Endometrial microvascular endothelial cells (primary cell): Measurements from ENCODE around the gene PTPN14. TPM values are rescaled to one million over a fixed set of nuclear protein-coding genes. Genes with fewer than 3 reads are reported as not detected.
"Not testable (repeated sequence)": the region's sequence is repeated elsewhere in the genome, so short reads cannot be mapped to it uniquely, and the experiment has no call there.

Experiments used
- in situ Hi-C: cut with HindIII; loops from 2 replicates; pipeline ENCODE4 v1.10.0; 2017; ENCODE audit warnings: low sequenced_read_pairs, low pct_unique_long_range_greater_than_20kb; ENCODE audit errors: inconsistent ontology term
- total RNA-seq: library from RNA; depleted of rRNA; stranded (reverse); fragments of >200 nt; gene quantifications from one replicate; pipeline ENCODE4 v1.2.3, GENCODE V29; 2015; ENCODE audit errors: inconsistent ontology term

Gene PTPN14
- total RNA-seq, 1 donor from 2014 or later: 63.4 TPM

- in situ Hi-C loops: no loop called here
Observed at GRCh38 chr1:214396330-214396729, 155.1 kb downstream of the PTPN14 start.

GRCh38 chr1:214394569-214394968 is 156.8 kb downstream of the PTPN14 start:
- in situ Hi-C loops: not testable (repeated sequence)

GRCh38 chr1:214393086-214393485 is 158.3 kb downstream of the PTPN14 start:
- in situ Hi-C loops: no loop called here

- in situ Hi-C loops: no loop called here
Observed at GRCh38 chr1:214391873-214392645, 159.3 kb downstream of the PTPN14 start.

- in situ Hi-C loops: no loop called here
Observed at GRCh38 chr1:214389734-214390133, 161.7 kb downstream of the PTPN14 start.

DNA sequence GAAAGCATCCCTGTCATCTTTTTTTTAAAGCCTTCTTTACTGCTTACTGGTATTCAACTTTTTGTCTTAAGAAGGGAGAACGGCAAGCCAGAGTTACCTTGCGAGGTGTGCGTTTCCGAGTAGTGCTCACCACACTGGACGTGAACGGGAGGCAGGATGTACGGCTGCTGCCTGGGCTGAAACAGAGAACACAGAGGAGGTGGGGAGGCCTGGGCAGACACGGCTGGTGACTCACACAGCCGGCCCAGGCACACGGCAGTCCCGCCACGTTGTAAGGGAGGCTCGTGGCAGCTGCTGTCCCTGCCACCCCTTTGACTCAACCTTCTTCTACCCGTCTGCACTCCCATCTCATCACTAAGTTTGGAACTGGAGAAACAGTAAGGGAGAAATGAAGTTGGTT is 164.7 kb downstream of the PTPN14 start:
- in situ Hi-C loops: no loop called here

DNA sequence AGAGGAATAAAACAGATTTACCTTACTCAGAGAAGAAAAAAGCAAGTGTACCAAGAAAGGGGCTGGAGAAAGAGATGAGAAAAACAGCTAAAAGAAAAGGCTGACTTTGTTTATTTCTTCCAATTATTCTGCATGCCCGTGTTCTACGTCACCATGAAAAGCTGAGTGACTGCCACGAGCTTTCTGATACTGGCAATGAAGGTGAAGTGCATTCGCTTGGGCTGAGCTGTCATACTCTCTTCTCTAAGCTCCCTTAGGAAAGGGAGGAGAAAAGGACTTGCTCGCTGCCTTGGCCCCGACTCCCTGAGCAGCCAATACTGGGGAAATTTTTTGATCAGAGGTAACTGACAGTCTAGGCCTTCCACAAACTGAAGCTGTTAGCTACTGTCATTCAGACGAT is 165.1 kb downstream of the PTPN14 start:
- in situ Hi-C loops: no loop called here

GRCh38 chr1:214385428-214385827 is 166.0 kb downstream of the PTPN14 start:
- in situ Hi-C loops: no loop called here

DNA sequence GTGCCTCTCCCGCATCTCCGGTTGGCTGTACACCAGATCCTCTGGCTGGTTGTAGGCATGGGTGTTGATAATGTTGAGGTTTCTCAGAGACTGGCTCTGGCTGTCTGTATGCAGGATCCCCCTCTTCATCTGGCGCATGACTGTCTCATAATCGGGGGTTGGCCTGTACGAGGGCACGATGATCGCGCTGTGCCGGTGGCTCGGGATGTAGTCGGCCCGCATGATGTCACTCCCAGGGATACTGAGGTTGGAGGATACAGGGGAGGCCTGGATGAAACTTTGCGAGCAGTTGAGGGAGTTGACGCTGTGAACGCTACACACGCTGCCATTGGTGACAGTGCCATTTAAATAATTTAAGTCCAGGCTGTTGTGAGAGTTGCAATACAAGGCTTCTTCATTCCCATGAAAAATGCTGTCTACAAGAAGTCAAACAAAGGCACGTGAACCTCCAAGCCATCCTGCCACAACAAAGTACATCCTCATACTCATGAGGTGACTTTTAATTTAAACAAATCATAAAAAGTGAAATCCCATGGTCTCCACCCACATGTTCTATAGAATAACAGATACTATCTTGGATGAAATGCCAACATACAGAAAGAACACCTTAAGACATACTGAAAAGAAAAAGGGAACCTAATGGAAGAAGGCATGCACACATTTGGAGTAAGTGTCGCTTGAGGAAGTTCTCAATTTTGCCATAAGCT is 166.9 kb downstream of the PTPN14 start:
- in situ Hi-C loops: no loop called here

DNA sequence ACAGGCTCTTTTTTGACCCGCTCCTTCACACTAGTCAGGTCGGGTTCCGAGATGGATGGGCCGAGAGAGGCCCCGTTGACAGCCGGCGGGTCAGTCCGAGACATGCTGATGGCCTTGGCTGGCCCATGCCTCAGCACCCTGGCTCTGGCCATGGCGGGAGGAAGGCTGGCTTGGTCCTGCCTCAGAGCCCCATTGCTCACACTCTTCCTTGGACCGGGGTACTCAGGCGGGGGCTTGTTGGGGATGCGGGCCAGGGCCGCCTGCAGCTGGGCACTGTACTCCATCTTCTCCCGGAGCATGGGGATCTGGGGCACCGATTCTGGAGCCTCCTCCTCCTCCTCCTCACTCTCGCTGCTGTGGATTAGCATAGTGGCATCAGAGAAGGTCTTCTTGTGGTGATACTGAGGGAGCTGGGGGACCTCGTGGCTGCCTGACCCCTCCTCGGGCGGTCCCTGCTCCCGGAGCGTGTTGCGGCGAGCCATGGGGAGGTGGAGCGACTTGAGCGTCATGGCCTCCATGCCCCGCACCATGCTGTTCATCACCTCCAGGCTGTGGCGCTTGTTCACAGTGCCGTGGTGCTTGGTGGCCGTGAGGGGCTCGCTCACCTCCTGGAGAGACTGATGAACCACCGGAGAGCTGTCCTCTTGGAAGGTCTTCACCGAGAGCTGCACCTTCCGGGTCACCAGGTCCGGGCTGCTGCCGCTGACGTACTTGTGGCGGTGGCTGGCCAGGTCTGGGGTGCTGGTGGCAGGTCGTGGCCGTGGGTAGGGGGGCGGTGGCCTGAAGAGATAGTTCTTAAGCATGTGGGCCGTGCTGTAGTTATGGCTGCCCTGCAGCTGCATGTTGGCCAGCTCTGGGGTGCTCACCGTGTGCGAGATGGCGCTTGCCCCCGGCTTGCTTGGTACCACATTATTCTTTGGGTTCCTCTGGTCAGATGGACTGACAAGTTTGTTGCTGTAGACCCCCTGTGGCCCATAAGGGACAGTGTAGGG is 167.7 kb downstream of the PTPN14 start:
- in situ Hi-C loops: no loop called here

DNA sequence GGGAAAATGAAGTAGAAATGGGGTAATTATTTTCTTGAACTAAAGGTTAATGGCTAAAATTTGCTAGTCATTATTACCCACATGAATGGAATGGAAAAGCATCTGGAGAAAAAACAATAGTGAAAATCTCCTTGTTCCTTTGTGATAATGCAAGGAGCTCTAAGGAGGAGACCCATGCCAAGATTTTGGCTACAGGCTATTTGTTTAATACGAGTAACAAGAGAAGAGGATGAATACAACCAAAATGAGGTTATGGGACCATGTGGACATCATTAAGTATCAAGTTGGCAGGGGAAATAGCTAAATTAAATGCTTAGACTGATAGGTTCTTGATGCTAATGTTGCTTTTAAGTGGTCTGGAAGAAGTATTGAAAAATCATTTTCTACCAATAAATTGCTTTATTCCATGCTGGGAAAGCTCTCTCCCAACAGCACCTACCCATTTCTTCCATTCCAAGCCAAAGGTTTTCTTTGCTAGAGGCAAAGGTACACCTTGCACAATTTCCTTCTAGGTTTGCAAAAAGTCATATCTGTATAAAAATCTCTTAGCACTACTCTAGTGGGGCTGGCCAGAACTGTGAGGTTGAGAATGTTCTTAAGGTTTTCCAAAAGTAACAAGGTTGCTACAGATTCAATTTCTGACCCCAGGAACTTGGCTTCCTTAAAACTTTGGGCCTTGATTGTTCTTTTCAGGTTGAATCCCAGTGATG is 170.3 kb downstream of the PTPN14 start:
- in situ Hi-C loops: no loop called here

DNA sequence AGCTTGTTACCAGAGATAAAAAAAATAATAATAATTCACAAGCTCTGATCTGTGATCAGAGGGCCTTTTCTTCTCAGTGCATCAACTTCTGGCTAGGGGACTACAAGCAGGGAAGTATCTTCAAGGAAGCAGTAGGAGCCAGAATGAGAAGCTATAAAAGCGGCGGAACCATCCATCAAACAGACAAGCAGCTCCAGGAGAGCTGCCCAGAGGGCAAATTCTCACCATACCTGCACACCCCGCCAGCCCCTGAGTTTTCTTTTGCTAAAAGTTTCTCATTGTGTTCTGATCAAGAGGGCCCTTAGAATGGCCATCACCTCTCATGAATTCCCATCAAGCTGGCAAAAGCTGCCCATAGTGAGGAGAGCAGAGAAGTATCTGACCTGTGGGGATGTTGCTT is 171.0 kb downstream of the PTPN14 start:
- in situ Hi-C loops: no loop called here

DNA sequence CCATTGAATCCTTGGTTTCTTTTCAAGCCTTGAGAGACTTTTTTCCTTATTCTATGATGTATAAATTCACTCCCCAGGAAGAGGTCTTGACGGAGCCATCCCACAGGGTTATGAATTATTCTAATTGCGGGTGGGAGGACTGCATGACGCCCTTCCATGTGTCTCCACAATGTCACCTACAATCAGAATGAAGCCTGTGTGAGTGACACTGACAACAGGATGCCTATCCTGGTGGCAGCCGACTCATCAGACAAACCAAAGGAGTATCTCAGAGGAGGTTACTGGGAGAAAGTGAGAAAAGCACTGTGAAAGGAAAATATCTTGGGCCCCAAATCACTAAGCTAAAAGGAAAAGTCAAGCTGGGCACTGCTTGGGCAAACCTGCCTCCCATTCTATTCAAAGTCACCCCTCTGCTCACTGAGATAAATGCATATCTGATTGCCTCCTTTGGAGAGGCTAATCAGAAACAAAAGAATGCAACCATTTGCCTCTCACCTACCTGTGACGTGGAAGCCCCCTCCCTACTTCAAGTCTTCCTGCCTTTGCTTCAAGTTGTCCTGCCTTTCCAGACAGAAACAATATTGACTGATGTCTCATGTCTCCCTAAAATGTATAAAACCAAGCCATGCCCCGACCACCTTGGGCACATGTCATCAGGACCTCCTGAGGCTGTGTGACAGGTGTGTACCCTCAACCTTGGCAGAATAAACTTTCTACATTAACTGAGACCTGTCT is 172.0 kb downstream of the PTPN14 start:
- in situ Hi-C loops: no loop called here

DNA sequence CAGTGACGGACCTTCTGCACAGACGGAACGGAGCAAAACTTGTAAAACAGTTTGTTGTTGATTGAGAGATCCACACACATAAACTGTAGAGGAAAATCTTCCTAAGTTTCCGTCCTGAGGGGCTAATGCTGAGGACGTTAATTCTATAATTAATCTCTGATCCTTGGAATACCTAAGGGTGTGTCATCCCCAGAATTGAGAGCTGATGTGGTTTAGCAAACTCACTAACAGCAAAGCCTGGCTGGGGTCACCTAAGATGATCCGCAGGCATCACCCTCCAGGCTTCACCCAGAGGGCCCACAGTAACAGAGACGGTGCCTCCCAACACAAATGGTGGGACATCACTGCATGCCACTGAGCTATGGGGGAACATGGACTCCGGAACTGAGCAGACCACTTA is 172.9 kb downstream of the PTPN14 start:
- in situ Hi-C loops: no loop called here

GRCh38 chr1:214377886-214378285 is 173.5 kb downstream of the PTPN14 start:
- in situ Hi-C loops: no loop called here

- in situ Hi-C loops: no loop called here
Observed at GRCh38 chr1:214377485-214377884, 173.9 kb downstream of the PTPN14 start.

DNA sequence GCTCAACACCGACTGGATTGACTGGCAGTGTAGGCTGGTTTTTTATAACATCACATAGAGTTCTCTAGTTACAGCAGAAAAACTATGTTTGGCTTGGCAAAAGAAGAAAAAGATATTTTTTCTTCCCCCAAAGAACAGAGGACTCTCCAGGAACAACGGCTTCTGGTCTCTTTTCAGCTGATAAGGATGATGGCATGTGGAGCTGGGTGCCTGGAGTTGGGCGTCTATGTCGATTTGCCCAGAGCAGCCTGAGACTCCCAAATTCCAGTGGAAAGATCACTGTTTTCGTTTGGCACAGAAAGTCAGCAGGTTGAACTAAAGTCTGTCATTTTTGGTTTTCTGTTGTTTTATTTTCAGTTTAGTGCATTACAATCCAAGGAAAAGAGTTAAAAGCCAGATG is 179.3 kb downstream of the PTPN14 start:
- in situ Hi-C loops: no loop called here

- in situ Hi-C loops: no loop called here
Observed at GRCh38 chr1:214370615-214371014, 180.8 kb downstream of the PTPN14 start.
